Skeletal muscle tissue (tissue), 4 donors: ENCODE results near the gene COMMD3. TPM values are rescaled to one million over a fixed set of nuclear protein-coding genes. Genes with fewer than 3 reads are reported as not detected.
"Not testable (repeated sequence)": the region's sequence is repeated elsewhere in the genome, so short reads cannot be mapped to it uniquely, and the experiment has no call there.

Experiments
- H3K27ac ChIP-seq: one replicate; pipeline ENCODE4 v1.7.0; 2013; ENCODE audit warnings: mild to moderate bottlenecking, low read depth, low read length, inconsistent platforms
- H3K27me3 ChIP-seq, 3 donors: one replicate each; pipeline ENCODE4 v1.7.0; 2013; ENCODE audit warnings: low read length in 3 of 3; ENCODE audit not compliant: control insufficient read depth in 3 of 3, insufficient read depth in 3 of 3
- H3K36me3 ChIP-seq, 3 donors: one replicate each; pipeline ENCODE4 v1.7.0; 2013; ENCODE audit warnings: low read length in 3 of 3; ENCODE audit not compliant: control insufficient read depth in 3 of 3, insufficient read depth in 3 of 3
- H3K4me1 ChIP-seq, 3 donors: one replicate each; pipeline ENCODE4 v1.7.0; 2013; ENCODE audit warnings: low read length in 3 of 3, mild to moderate bottlenecking in 3 of 3; ENCODE audit not compliant: control insufficient read depth in 3 of 3, insufficient read depth in 3 of 3
- H3K4me3 ChIP-seq, 3 donors: one replicate each; pipeline ENCODE4 v1.7.0; 2013; ENCODE audit warnings: low read length in 3 of 3
- H3K9ac ChIP-seq, 3 donors: one replicate each; pipeline ENCODE4 v1.7.0; 2013; ENCODE audit warnings: low read length in 3 of 3, mild to moderate bottlenecking in 3 of 3, moderate library complexity in 2 of 3, low read depth in 1 of 3
- H3K9me3 ChIP-seq, 3 donors: one replicate each; pipeline ENCODE4 v1.7.0; 2013; ENCODE audit warnings: low read length in 3 of 3; ENCODE audit not compliant: control insufficient read depth in 3 of 3
- total RNA-seq: library from RNA; depleted of rRNA; stranded (reverse); fragments of >200 nt; gene quantifications from one replicate; pipeline ENCODE4 v1.2.3, GENCODE V29; 2014
- donor health status: Osteomylitis.

Gene COMMD3
- total RNA-seq, 1 donor from 2014 or later, result 71.5 TPM

GRCh38 chr10:22357770-22358169 lies 41.6 kb downstream of the COMMD3 start:
- not testable (repeated sequence) for H3K27me3 ChIP-seq, H3K36me3 ChIP-seq, H3K4me3 ChIP-seq, H3K9ac ChIP-seq, H3K4me1 ChIP-seq, H3K27ac ChIP-seq, H3K9me3 ChIP-seq

GRCh38 chr10:22363305-22363704 lies 47.1 kb downstream of the COMMD3 start:
- H3K4me3 ChIP-seq, result no peak overlapping the region
- H3K36me3 ChIP-seq, result no peaks in the 10 kb centered on the region
- H3K27me3 ChIP-seq, result no peaks in the 10 kb centered on the region
- H3K9ac ChIP-seq, result no peak overlapping the region
- no peaks in the 10 kb centered on the region for H3K4me1 ChIP-seq
- no peaks in the 10 kb centered on the region for H3K9me3 ChIP-seq
- H3K27ac ChIP-seq, result no peak overlapping the region

- Histone ChIP-seq H3K27me3 (no peaks in the 10 kb centered on the region), H3K36me3 (no peaks in the 10 kb centered on the region), H3K9ac (peak overlapping the region in 1 of 3 donors; percentile 14), H3K4me1 (no peaks in the 10 kb centered on the region), H3K9me3 (no peaks in the 10 kb centered on the region), H3K27ac (no peak overlapping the region), H3K4me3 (no peak overlapping the region)
These were observed 48.4 kb downstream of the COMMD3 start for GRCh38 chr10:22364407-22365140.

GRCh38 chr10:22365233-22365632 lies 49.0 kb downstream of the COMMD3 start:
- no peaks in the 10 kb centered on the region for H3K36me3 ChIP-seq
- no peaks in the 10 kb centered on the region for H3K27me3 ChIP-seq
- peak overlapping the region in 1 of 3 donors; percentile 14 for H3K9ac ChIP-seq
- H3K9me3 ChIP-seq, result no peaks in the 10 kb centered on the region
- H3K27ac ChIP-seq, result no peak overlapping the region
- H3K4me1 ChIP-seq, result no peaks in the 10 kb centered on the region
- no peak overlapping the region for H3K4me3 ChIP-seq

GRCh38 chr10:22365644-22366434 lies 49.7 kb downstream of the COMMD3 start:
- no peak overlapping the region for H3K9ac ChIP-seq
- H3K36me3 ChIP-seq, result no peaks in the 10 kb centered on the region
- no peak overlapping the region for H3K4me3 ChIP-seq
- no peaks in the 10 kb centered on the region for H3K9me3 ChIP-seq
- no peak overlapping the region for H3K27ac ChIP-seq
- H3K27me3 ChIP-seq, result no peaks in the 10 kb centered on the region
- no peaks in the 10 kb centered on the region for H3K4me1 ChIP-seq

- Histone ChIP-seq H3K4me1 (no peaks in the 10 kb centered on the region), H3K9me3 (no peaks in the 10 kb centered on the region), H3K27me3 (no peaks in the 10 kb centered on the region), H3K36me3 (no peaks in the 10 kb centered on the region), H3K4me3 (no peak overlapping the region), H3K27ac (no peak overlapping the region), H3K9ac (no peak overlapping the region)
These were observed 50.2 kb downstream of the COMMD3 start for GRCh38 chr10:22366435-22366703.

GRCh38 chr10:22366771-22367170 lies 50.6 kb downstream of the COMMD3 start:
- Histone ChIP-seq H3K4me3 (no peak overlapping the region), H3K27ac (no peak overlapping the region), H3K4me1 (no peaks in the 10 kb centered on the region), H3K27me3 (no peaks in the 10 kb centered on the region), H3K36me3 (no peaks in the 10 kb centered on the region), H3K9me3 (no peaks in the 10 kb centered on the region), H3K9ac (no peak overlapping the region)

GRCh38 chr10:22367471-22367870 lies 51.3 kb downstream of the COMMD3 start:
- no peaks in the 10 kb centered on the region for H3K9me3 ChIP-seq
- no peaks in the 10 kb centered on the region for H3K27me3 ChIP-seq

GRCh38 chr10:22368402-22368801 lies 52.2 kb downstream of the COMMD3 start:
- Histone ChIP-seq H3K4me1 (peaks cover 0 to 2% (median 0%) of the 10 kb centered on the region in 3 donors), H3K27me3 (no peaks in the 10 kb centered on the region), H3K36me3 (no peaks in the 10 kb centered on the region), H3K27ac (no peak overlapping the region), H3K4me3 (no peak overlapping the region), H3K9ac (no peak overlapping the region), H3K9me3 (no peaks in the 10 kb centered on the region)

More at GRCh38 chr10:22367471-22367870, 51.3 kb downstream of the COMMD3 start:
- no peaks in the 10 kb centered on the region for H3K36me3 ChIP-seq
- no peak overlapping the region for H3K27ac ChIP-seq
- no peak overlapping the region for H3K4me3 ChIP-seq
- no peak overlapping the region for H3K9ac ChIP-seq
- H3K4me1 ChIP-seq, result no peaks in the 10 kb centered on the region

- Histone ChIP-seq H3K27ac (no peak overlapping the region), H3K27me3 (no peaks in the 10 kb centered on the region), H3K4me3 (no peak overlapping the region), H3K4me1 (peaks cover 0 to 2% (median 0%) of the 10 kb centered on the region in 3 donors), H3K9ac (no peak overlapping the region), H3K36me3 (no peaks in the 10 kb centered on the region), H3K9me3 (no peaks in the 10 kb centered on the region)
These were observed 52.8 kb downstream of the COMMD3 start for GRCh38 chr10:22368981-22369380.
